Right atrium auricular region (tissue), 2 donors: ENCODE data around the gene FAM120A. TPM values are rescaled to one million over a fixed set of nuclear protein-coding genes. Genes with fewer than 3 reads are reported as not detected.

ENCODE experiments used
- DNase-seq: peaks from one replicate; pipeline ENCODE4 v3.0.0-alpha.2; 2019; ENCODE audit warnings: low spot score
- H3K27ac ChIP-seq, 2 donors: fragments of 200-600 bp; sonication (generic); 1 replicate in 1 of 2; 2 replicates in 1 of 2; pipeline ENCODE4 v1.5.1; 2016 to 2019
- H3K27me3 ChIP-seq, 2 donors: fragments of 200-600 bp; sonication (generic); one replicate each; pipeline versions ENCODE4 v1.5.1 to v1.6.0; 2017 to 2019
- H3K36me3 ChIP-seq: fragments of 200-600 bp; sonication (generic); one replicate; pipeline ENCODE4 v1.5.1; 2016
- H3K4me1 ChIP-seq, 2 donors: fragments of 200-600 bp; sonication (generic); one replicate each; pipeline versions ENCODE4 v1.5.1 to v1.6.0; 2017 to 2019
- H3K4me3 ChIP-seq, 2 donors: fragments of 200-600 bp; sonication (generic); 1 replicate in 1 of 2; 2 replicates in 1 of 2; pipeline ENCODE4 v1.5.1; 2017 to 2019; ENCODE audit warnings: mild to moderate bottlenecking in 1 of 2, moderate library complexity in 1 of 2
- H3K9me3 ChIP-seq, 2 donors: fragments of 200-600 bp; sonication (generic); one replicate each; pipeline ENCODE4 v1.5.1; 2019
- total RNA-seq, 2 donors: library from RNA; depleted of rRNA; stranded (reverse); fragments of >200 nt; gene quantifications; one replicate each; pipeline ENCODE4 v1.1.0, GENCODE V29; 2016
- TF ChIP-seq, protein P1 (sequence below), 2 donors: fragments of 200-600 bp; sonication (generic); IDR thresholded peaks; one replicate each; pipeline ENCODE4 v1.5.1; 2019; ENCODE audit warnings: antibody characterized with exemption in 2 of 2

FAM120A gene
- total RNA-seq, 2 donors from 2014 or later, result 79.1 to 88.7 TPM

DNA sequence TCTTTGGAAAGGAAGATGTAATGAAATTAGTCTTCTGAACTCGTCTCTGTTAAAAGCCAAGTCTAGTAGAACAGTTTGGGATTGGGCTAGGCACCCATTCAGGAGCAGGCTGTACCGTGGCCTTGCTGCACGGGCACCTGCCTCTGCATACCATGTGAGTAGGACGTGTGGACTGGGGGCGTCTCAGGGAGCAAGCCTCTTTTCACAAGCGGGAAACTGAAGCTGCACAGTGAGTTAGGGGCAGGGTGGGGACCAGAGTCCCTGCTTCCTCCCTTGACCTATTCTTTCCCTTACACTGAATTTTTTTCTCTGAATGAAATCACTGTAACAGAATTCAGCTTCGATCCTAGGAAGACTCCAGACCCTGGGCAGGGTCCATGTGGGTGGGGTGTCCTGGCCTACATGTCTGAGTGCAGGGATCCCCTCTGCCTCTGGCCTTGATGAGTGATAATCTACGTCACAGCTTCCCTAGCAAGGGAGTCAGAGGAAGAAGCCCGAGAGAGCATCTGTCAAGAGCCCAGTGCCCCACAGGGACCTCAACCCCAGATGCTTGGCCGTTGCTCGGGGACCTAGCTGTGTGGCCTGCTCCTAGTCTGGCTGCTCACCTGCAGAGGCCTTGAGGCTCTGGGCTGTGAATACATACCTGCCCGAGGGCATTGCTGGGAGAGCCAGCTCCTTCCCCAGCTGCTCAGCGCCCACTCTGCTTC is 140.0 kb downstream of the FAM120A start:
- Histone ChIP-seq H3K9me3 (no peaks in the 10 kb centered on the region), H3K27me3 (no peaks in the 10 kb centered on the region), H3K27ac (no peak overlapping the region), H3K4me3 (no peak overlapping the region), H3K36me3 (no peaks in the 10 kb centered on the region), H3K4me1 (peaks cover 0 to 80% of the 10 kb centered on the region in 2 donors)
- TF ChIP-seq, protein P1, sequence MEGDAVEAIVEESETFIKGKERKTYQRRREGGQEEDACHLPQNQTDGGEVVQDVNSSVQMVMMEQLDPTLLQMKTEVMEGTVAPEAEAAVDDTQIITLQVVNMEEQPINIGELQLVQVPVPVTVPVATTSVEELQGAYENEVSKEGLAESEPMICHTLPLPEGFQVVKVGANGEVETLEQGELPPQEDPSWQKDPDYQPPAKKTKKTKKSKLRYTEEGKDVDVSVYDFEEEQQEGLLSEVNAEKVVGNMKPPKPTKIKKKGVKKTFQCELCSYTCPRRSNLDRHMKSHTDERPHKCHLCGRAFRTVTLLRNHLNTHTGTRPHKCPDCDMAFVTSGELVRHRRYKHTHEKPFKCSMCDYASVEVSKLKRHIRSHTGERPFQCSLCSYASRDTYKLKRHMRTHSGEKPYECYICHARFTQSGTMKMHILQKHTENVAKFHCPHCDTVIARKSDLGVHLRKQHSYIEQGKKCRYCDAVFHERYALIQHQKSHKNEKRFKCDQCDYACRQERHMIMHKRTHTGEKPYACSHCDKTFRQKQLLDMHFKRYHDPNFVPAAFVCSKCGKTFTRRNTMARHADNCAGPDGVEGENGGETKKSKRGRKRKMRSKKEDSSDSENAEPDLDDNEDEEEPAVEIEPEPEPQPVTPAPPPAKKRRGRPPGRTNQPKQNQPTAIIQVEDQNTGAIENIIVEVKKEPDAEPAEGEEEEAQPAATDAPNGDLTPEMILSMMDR (IDR thresholded peaks at IDR 0.05), result no peak
- no peak for DNase-seq

DNA sequence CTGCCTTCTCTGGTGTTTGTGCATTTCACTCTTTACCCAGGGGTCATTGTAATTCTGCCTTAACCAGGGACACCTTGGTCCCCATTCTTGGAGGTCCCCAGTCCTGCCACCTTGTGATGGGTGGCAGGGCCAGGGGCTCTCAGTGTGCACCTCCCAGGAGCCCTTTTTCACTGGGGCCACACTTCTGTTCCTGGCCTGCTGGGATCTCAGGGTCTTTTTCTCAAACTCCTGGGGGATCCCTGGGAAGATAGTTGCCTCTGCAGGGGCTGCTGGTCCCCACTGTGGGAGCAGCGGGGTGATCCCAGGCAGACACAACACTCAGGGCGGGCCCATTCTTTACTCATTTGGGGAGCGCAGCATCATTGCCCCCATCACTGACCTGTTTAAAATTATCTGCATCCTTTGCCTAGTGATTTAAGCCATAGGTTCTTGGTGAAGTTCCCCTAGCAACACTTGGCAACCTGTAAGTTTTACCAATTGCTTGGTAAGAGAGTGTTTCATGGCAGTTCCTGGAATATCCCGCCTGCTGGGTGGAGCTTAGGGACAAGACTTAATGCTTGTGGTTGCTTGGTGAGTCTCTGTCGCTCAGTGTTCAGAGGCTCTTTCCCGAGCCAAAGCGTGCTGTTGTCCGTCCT is 140.6 kb downstream of the FAM120A start:
- TF ChIP-seq, protein P1 (IDR thresholded peaks at IDR 0.05), result no peak
- Histone ChIP-seq H3K27ac (no peak overlapping the region), H3K27me3 (no peaks in the 10 kb centered on the region), H3K36me3 (no peaks in the 10 kb centered on the region), H3K4me3 (no peak overlapping the region), H3K9me3 (no peaks in the 10 kb centered on the region), H3K4me1 (peaks cover 0 to 73% of the 10 kb centered on the region in 2 donors)
- DNase-seq, result no peak

DNA sequence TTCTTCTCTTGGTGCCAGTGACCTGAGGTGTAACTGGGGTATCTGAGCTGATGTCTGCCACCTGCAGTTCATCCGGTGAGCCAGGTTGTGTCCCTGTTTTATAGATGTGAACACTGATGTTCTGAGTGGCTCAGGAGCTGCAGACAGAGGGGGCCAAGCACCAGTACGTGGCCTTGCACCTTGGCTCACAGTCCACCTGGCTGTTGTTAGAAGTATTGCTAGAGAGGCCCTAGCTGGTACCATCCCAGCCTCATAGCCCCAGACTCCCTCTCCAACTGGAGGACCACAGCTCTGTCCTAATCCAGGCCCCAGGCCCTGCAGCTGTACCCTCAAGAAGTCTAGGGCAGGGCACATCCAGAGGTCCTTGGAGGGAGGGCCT is 141.1 kb downstream of the FAM120A start:
- H3K36me3 ChIP-seq, result no peaks in the 10 kb centered on the region
- no peak overlapping the region for H3K27ac ChIP-seq
- peaks cover 0 to 71% of the 10 kb centered on the region in 2 donors for H3K4me1 ChIP-seq
- H3K9me3 ChIP-seq, result no peaks in the 10 kb centered on the region
- TF ChIP-seq, protein P1 (IDR thresholded peaks at IDR 0.05), result peak in 1 of 2 donors; percentile 19
- no peaks in the 10 kb centered on the region for H3K27me3 ChIP-seq
- no peak for DNase-seq
- H3K4me3 ChIP-seq, result no peak overlapping the region

DNA sequence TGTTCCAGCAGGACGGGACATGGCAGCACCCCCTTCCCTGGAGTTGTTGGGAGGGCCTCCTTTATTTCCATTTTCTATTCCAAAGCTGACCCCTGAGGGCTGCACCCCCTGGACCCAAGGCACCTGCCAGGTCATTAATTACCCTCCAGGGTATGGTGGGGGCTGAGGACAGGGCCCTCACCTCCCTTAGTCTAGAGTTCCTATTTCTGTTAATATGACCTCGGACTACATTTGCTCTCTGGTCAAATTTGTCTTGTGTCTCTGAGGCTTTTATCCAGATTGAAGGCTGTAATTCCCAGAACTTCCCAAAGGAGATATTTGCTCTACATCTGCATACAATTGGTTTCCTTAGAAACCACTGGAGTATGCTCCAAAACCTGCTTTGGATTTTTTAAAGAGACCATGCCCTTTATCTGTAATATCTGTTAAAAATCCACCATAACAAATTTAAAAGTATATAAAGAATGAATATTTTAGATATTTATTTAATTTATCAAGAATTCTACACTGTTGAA is 141.7 kb downstream of the FAM120A start:
- Histone ChIP-seq H3K27me3 (no peaks in the 10 kb centered on the region), H3K9me3 (no peaks in the 10 kb centered on the region), H3K4me1 (peaks cover 0 to 71% of the 10 kb centered on the region in 2 donors), H3K4me3 (no peak overlapping the region), H3K27ac (peak overlapping the region in 1 of 2 donors; percentile 6), H3K36me3 (no peaks in the 10 kb centered on the region)
- no peak for DNase-seq
- TF ChIP-seq, protein P1 (IDR thresholded peaks at IDR 0.05), result no peak

DNA sequence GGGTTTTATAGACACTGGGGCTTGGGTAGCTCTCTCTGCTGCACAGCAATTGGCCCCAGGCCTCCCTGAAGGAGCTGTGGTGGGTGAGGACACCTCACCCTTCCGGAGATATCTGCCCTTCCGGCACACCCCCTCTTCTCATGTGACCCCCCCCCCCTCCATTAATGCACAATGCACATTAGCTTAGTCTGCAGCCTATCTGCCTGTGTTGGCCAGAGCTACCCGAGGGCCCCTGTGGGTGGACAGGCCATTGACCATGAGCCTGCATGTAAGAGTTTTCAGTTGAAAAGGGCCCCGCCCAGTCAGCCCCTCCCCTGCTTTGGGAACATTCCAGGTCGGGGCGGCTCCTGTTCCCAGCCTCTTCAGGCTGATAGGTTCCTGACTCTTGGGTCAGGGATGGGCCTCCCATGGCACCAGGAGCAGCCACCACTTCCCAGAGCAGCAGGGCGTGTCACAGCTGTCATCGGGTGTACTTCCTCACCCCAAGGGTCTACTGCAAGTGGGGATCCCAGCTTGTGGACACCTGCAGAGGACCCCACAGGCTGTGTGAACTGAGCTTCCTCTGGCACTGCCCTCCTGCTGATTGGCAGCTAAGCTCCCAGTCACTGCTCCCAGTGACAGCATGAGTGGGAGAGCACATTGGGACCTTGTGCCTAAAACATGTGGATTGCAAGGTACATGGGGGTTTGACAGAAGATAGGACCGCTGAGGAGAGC is 142.7 kb downstream of the FAM120A start:
- Histone ChIP-seq H3K27ac (peak overlapping the region in 1 of 2 donors; percentile 6), H3K4me1 (peaks cover 0 to 71% of the 10 kb centered on the region in 2 donors), H3K4me3 (no peak overlapping the region), H3K9me3 (no peaks in the 10 kb centered on the region), H3K36me3 (no peaks in the 10 kb centered on the region), H3K27me3 (no peaks in the 10 kb centered on the region)
- TF ChIP-seq, protein P1 (IDR thresholded peaks at IDR 0.05), result no peak
- DNase-seq, result peak; percentile 60
